GM12878 (cell line): ENCODE results near the gene WASF2.

Experiments used
- CEBPB ChIP-seq, 2 experiments: fragments of 150-350 bp in 1 of 2; IDR thresholded peaks; 2 replicates each; pipeline ENCODE4 v1.6.1; 2012 to 2014; ENCODE audit warnings: low read depth in 2 of 2, low read length in 2 of 2, borderline replicate concordance in 1 of 2, inconsistent platforms in 1 of 2
- EZH2 ChIP-seq: IDR thresholded peaks from 2 replicates; pipeline ENCODE4 v1.6.1; 2012; ENCODE audit warnings: low read depth, mild to moderate bottlenecking, control low read depth, inconsistent platforms, low read length, borderline replicate concordance; ENCODE audit not compliant: control insufficient read depth
- GABPA ChIP-seq: IDR thresholded peaks from 2 replicates; pipeline ENCODE4 v1.6.1; 2014; ENCODE audit warnings: antibody characterized with exemption, low read depth, mild to moderate bottlenecking, inconsistent platforms
- HDAC2 ChIP-seq: fragments of 200-600 bp; sonication (generic); IDR thresholded peaks from 2 replicates; pipeline ENCODE4 v1.6.1; 2017
- HDGF ChIP-seq: fragments of 450-650 bp; IDR thresholded peaks from 2 replicates; pipeline ENCODE4 v1.6.1; 2016; ENCODE audit warnings: antibody characterized with exemption
- MXI1 ChIP-seq: fragments of 150-350 bp; IDR thresholded peaks from 2 replicates; pipeline ENCODE4 v1.6.1; 2011; ENCODE audit warnings: low read depth, mild to moderate bottlenecking, inconsistent platforms, low read length, improper control_type of control experiment
- POLR2AphosphoS2 ChIP-seq: IDR thresholded peaks from 2 replicates; pipeline ENCODE4 v1.6.1; 2011; ENCODE audit warnings: low read depth, mild to moderate bottlenecking, low read length, improper control_type of control experiment, moderate library complexity
- ZNF24 ChIP-seq: fragments of 450-650 bp; IDR thresholded peaks from 2 replicates; pipeline ENCODE4 v1.6.1; 2017; ENCODE audit warnings: antibody characterized with exemption, mild to moderate bottlenecking
- TF ChIP-seq, protein P1 (sequence below), 3 experiments: IDR thresholded peaks in 2 of 3; conservative IDR thresholded peaks in 1 of 3; 2 replicates each; pipeline ENCODE4 v1.5.1; 2011; ENCODE audit warnings: low read depth in 3 of 3, low read length in 3 of 3, mild to moderate bottlenecking in 3 of 3, control low read depth in 2 of 3, moderate library complexity in 2 of 3, inconsistent platforms in 1 of 3, mixed read lengths in 1 of 3; ENCODE audit not compliant: control insufficient read depth in 2 of 3, insufficient read depth in 1 of 3; ENCODE audit errors: extremely low read depth in 1 of 3

DNA sequence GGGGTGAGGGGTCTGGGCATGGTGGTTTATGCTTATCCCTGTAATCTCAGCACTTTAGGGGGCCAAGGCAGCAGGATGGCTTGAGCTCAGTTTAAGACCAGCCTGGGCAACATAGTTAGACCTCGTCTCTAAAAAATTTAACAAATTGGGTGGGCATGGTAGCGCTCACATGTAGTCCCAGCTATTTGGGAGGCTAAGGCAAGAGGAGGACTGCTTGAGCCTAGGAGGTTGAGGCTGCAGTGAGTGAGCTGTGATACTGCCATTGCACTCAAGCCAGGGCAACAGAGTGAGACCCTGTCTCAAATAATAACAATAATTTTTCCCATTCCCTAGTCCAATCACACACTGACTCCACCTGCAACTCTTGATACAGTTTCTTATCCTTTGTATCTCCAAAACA, 6.3 kb downstream of the WASF2 start:
- no peak for TF ChIP-seq HDGF
- no peak for TF ChIP-seq MXI1
- no peak for TF ChIP-seq HDAC2
- TF ChIP-seq, protein P1, sequence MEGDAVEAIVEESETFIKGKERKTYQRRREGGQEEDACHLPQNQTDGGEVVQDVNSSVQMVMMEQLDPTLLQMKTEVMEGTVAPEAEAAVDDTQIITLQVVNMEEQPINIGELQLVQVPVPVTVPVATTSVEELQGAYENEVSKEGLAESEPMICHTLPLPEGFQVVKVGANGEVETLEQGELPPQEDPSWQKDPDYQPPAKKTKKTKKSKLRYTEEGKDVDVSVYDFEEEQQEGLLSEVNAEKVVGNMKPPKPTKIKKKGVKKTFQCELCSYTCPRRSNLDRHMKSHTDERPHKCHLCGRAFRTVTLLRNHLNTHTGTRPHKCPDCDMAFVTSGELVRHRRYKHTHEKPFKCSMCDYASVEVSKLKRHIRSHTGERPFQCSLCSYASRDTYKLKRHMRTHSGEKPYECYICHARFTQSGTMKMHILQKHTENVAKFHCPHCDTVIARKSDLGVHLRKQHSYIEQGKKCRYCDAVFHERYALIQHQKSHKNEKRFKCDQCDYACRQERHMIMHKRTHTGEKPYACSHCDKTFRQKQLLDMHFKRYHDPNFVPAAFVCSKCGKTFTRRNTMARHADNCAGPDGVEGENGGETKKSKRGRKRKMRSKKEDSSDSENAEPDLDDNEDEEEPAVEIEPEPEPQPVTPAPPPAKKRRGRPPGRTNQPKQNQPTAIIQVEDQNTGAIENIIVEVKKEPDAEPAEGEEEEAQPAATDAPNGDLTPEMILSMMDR (IDR thresholded peaks at IDR 0.05 in 2 of 3, conservative IDR thresholded peaks at IDR 0.05 in 1 of 3; ENCODE audit: control insufficient read depth in 2 of 3, extremely low read depth in 1 of 3, insufficient read depth in 1 of 3, low read depth in 3 of 3, low read length in 3 of 3), result no peak
- TF ChIP-seq ZNF24, result no peak
- TF ChIP-seq CEBPB (IDR thresholded peaks at IDR 0.05; ENCODE audit: borderline replicate concordance in 1 of 2, low read depth in 2 of 2, low read length in 2 of 2), result no peak
- TF ChIP-seq GABPA, result no peak
- TF ChIP-seq EZH2, result no peak
- no peak for TF ChIP-seq POLR2AphosphoS2
